CD4-positive, alpha-beta T cell treated with Interleukin-2 at 100 ng/mL for 4 hours (primary cell): ENCODE data around the gene MTG1.
"Not testable (repeated sequence)": the region's sequence is repeated elsewhere in the genome, so short reads cannot be mapped to it uniquely, and the experiment has no call there.

ENCODE experiments used
- DNase-seq: peaks from one replicate; pipeline ENCODE4 v3.0.0-alpha.2; 2020; ENCODE audit warnings: low spot score

The MTG1 gene

GRCh38 chr10:133378251-133379096 lies 15.5 kb upstream of the MTG1 start:
- peak; percentile 56 for DNase-seq

GRCh38 chr10:133379152-133379800 lies 14.7 kb upstream of the MTG1 start, which contains the start of gene PAOX:
PAOX (plus strand) TSS chr10:133379262; CDS start chr10:133379317, 55 bp downstream.
- DNase-seq, result peak; percentile 64

- no peak for DNase-seq
These were observed 13.9 kb upstream of the MTG1 start for GRCh38 chr10:133379801-133380666.

GRCh38 chr10:133381036-133381435 lies 12.9 kb upstream of the MTG1 start:
- no peak for DNase-seq

GRCh38 chr10:133383551-133383950 lies 10.4 kb upstream of the MTG1 start:
- DNase-seq, result no peak

GRCh38 chr10:133384071-133384470 lies 9.9 kb upstream of the MTG1 start:
- DNase-seq, result no peak

GRCh38 chr10:133385214-133385613 lies 8.7 kb upstream of the MTG1 start:
- DNase-seq, result no peak

- not testable (repeated sequence) for DNase-seq
These were observed 7.0 kb upstream of the MTG1 start for GRCh38 chr10:133386951-133387350.

GRCh38 chr10:133388236-133388972 lies 5.6 kb upstream of the MTG1 start:
- no peak for DNase-seq

GRCh38 chr10:133388973-133389818 lies 4.8 kb upstream of the MTG1 start:
- DNase-seq, result peak; percentile 57

GRCh38 chr10:133390597-133391248 lies 3.2 kb upstream of the MTG1 start:
- no peak for DNase-seq

- DNase-seq, result no peak
These were observed 2.7 kb upstream of the MTG1 start for GRCh38 chr10:133391249-133391635.

- DNase-seq, result peak; percentile 52
These were observed 2.0 kb upstream of the MTG1 start for GRCh38 chr10:133391761-133392518.

- DNase-seq, result no peak
These were observed 425 bp upstream of the MTG1 start for GRCh38 chr10:133393401-133394063.

GRCh38 chr10:133394801-133395221 lies 854 bp downstream of the MTG1 start:
- no peak for DNase-seq

- DNase-seq, result no peak
These were observed 2.2 kb downstream of the MTG1 start for GRCh38 chr10:133396035-133396624.

GRCh38 chr10:133397938-133398337 lies 4.0 kb downstream of the MTG1 start:
- DNase-seq, result no peak

GRCh38 chr10:133399123-133399601 lies 5.2 kb downstream of the MTG1 start:
- no peak for DNase-seq
